OCI-M2 (cell line): ENCODE results near the gene CFAP61.
"Not testable (repeated sequence)": the region's sequence is repeated elsewhere in the genome, so short reads cannot be mapped to it uniquely, and the experiment has no call there.

Experiments
- DNase-seq: peaks from one replicate; lab custom pipeline; 2025; ENCODE audit not compliant: unreplicated experiment; lab: John Stamatoyannopoulos, UW

The CFAP61 gene

GRCh38 chr20:20207872-20208271, 155.5 kb downstream of the CFAP61 start:
- DNase-seq = no peak

- no peak for DNase-seq
Observed at GRCh38 chr20:20209684-20210083, 157.4 kb downstream of the CFAP61 start.

- DNase-seq = no peak
Observed at GRCh38 chr20:20210327-20210726, 158.0 kb downstream of the CFAP61 start.

DNA sequence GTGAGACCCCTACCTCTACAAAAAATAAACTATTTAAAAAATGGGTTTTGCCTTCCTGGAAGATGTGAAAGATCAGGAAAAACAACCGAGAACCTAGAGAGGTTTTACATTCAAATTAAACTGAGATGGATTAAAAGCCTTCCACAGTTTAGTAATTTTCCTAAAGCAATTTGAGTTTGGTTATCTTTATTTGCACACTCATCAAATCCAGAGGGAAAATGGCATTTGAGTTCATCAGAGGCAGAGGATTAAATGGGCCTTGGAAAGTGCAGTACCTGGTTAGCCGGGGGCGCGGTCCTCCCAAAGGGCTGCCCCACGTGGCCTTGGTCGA, 158.6 kb downstream of the CFAP61 start:
- DNase-seq = no peak

DNA sequence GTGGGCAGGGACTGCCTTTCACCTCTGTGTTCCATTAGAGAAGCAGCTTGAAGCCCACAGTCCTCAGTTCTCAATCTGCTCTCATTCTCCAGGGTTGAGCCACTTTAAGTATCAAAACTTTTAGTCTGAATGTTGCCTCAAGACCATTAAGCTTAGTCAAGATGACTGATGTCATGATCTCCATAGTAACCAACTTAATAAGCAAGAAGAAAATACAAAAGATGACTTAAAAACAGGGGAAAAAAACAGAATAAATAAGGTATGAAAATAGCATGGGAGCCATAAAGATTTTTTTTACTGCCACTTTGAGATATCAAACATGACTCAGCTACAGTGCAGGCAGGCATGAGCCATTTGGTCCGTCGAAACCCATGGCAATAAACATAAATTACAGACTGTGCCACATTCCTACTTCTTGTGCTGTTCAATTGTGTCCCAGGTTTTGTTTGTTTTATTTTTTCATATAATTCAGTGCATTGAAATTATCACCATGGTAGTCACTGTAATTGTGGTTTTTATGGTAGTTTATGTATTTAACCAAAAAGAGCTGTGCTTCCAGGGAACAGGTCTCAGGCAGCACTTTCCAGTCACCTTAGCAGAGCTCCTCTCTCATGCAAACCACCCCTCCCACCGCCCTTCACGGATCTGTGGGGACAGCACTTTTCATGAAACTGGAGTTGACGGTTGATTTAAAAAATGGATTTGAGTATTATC, 159.1 kb downstream of the CFAP61 start:
- no peak for DNase-seq

GRCh38 chr20:20211988-20212518, 159.7 kb downstream of the CFAP61 start:
- no peak for DNase-seq

DNA sequence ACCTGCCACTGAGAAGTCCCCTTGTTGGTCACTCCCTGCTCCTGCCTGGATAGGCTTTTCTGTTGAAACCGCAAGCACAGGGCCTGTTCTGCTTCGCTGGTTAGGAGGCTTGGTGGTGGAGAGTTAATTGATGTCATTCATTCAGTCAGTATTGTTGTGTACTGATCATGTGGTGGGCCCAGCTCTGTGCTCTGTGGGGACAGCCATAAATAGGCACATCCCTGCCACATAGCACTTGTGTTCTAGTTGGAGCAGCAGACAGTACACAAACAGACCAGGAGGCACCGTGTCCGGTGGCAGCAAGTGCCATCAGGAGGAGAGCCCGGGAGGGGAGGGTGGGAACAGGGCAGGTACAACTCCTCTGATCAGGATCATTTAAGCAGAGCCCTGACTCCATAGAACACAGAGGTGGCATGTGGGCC, 160.4 kb downstream of the CFAP61 start:
- DNase-seq = no peak

GRCh38 chr20:20213526-20214121, 161.3 kb downstream of the CFAP61 start:
- DNase-seq = no peak

DNA sequence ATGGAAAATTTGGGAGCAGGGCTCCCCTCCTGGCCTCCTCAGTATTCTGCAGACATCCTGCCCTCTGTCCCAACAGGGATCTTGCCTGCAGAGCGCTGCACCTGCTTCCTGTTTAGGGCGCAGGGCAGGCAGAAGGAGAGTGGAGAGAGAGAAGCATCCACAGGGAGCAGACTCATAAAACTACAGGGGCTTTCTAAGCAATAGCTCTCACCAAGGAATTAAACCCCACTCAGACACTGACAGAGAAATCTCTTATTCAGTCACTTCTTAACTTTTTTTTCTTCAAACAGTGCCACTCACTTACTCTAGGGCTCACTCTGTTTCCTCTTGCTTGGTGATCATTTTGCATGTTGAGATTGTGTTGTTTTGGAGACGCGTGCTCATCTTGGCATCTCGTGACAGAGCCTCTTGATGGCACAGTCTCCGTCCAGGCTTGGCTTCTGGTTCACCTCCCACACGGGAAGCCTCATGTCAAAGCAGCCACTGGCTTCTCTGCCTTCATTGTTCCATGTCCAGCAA, 162.5 kb downstream of the CFAP61 start:
- no peak for DNase-seq

- DNase-seq = no peak
Observed at GRCh38 chr20:20215976-20216727, 163.8 kb downstream of the CFAP61 start.

GRCh38 chr20:20216941-20217340, 164.6 kb downstream of the CFAP61 start:
- no peak for DNase-seq

DNA sequence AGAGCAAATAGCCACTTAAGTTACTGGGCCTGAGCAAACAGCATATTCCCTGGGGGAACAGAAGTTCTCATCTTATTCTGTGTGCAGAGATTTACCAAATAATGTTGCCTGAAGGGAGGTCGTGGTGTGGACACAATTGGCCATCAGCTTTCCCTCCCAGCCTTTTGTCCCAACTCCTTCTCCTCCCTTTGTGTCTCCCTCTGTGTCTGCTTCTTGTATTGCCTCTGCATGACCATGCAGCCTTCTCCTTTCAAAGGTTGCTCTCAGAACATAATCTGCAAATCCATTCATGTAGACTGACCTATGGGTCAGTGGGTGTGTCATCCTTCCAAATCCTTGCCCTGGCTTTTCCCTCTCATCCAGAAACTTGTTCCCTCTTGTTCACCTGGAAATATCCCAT, 165.3 kb downstream of the CFAP61 start:
- DNase-seq = no peak

GRCh38 chr20:20218106-20218505, 165.8 kb downstream of the CFAP61 start:
- not testable (repeated sequence) for DNase-seq

DNA sequence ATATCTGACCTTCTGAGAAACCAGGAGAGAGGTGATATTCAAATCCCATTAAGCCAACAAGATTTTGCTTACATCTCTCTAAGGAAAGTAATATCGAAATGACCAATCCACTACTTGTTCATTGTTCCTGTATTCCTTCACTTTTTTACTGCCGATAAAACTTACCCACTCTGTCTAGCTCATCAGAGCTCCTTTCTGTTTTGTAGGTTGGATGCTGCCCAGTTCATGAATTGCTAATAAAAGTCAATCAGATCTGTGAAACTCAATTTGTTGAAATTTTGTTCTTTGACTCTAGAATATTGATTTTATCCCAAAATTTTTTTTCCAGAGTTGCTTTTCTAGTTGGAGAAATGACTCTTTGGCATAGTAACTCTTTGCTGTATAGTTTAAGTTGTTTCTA, 166.7 kb downstream of the CFAP61 start:
- no peak for DNase-seq

GRCh38 chr20:20220134-20220533, 167.8 kb downstream of the CFAP61 start:
- no peak for DNase-seq

- DNase-seq = no peak
Observed at GRCh38 chr20:20223981-20224380, 171.6 kb downstream of the CFAP61 start.

DNA sequence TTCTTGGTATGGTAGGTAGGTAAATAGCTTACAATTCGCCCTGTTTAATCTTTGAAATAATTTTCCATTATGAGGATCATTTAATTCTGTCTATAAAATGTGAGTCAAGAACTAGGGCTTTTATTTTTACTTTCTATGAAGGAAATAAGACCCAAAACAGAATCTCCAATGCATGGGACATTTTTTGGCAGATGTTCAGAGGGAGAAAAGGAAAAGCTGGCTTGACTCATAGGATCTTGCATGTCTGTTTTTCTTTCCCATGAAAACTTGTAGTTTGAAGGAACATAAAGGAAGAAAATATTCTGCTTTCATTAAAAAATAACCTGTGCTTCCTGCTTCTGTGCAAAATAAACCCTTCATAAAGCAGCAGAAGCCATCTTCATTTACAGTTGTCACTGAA, 172.5 kb downstream of the CFAP61 start:
- no peak for DNase-seq

- no peak for DNase-seq
Observed at GRCh38 chr20:20225325-20226043, 173.2 kb downstream of the CFAP61 start.

DNA sequence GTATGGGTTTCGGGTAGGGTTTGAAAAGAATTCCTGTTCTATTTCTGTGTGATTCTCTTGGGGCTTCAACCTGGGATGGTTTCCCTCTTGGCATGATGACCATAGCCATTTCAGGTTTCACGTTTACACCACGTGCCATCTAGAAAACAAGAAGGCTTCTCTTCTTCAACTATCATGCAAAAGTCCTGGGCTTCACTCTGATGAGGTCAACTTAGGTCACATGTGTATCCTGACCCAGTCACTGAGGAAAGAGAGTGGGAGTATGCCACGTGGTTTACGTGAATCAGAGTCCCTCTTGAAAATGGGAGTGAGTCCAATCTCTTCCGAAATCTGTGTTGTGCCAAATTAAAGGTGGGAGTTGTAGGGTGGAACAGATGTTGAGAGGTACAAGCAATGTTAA, 174.2 kb downstream of the CFAP61 start:
- DNase-seq = no peak

GRCh38 chr20:20227013-20227571, 174.8 kb downstream of the CFAP61 start:
- no peak for DNase-seq

DNA sequence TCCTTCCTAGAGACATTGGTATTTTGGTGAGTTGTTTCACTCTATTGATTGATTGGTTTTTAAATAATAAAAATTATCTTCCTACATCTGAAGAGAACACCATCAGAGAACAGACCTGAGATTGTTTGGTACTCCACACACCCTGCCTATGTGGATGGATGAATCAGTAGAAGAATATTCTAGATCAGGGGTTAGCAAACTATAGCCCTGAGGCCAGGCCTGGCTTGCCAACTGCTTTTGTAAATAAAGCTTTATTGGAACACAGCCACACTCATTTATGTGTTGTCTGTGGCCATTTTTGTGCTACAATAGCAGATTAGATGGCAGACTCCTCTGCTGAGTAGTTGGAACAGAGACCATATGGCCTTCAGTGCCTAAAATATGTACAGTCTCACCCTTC, 176.0 kb downstream of the CFAP61 start:
- no peak for DNase-seq
